Activated CD4-positive, alpha-beta memory T cell treated with anti-CD3 and anti-CD28 coated beads, Interleukin-2, amount 10 ng/mL, durations not matched to agents 7 days and 5 days (primary cell): ENCODE results near the gene EPHA3. TPM values are rescaled to one million over a fixed set of nuclear protein-coding genes. Genes with fewer than 3 reads are reported as not detected.

ENCODE experiments used
- CTCF ChIA-PET: fragments of 350-600 bp; sonication (Branson Sonifier 250); formaldehyde crosslinking; loops from one replicate; lab custom pipeline; 2021; ENCODE audit warnings: antibody characterized with exemption, inconsistent platforms; lab: Charles Lee
- POLR2A ChIA-PET: fragments of 350-600 bp; sonication (Branson Sonifier 250); formaldehyde crosslinking; loops from one replicate; lab custom pipeline; 2021; ENCODE audit warnings: antibody characterized with exemption; lab: Charles Lee
- DNase-seq: peaks from one replicate; pipeline ENCODE4 v3.0.0-alpha.2; 2020
- H3K27ac Mint-ChIP-seq: one replicate; pipeline ENCODE4 v1.8.0; 2021; ENCODE audit warnings: mild to moderate bottlenecking, mixed read lengths
- H3K27me3 Mint-ChIP-seq: one replicate; pipeline ENCODE4 v1.8.0; 2021; ENCODE audit warnings: mixed read lengths
- H3K36me3 Mint-ChIP-seq: one replicate; pipeline ENCODE4 v1.8.0; 2021; ENCODE audit warnings: low read depth, mixed read lengths
- H3K4me1 Mint-ChIP-seq: one replicate; pipeline ENCODE4 v1.8.0; 2021; ENCODE audit warnings: mixed read lengths
- H3K4me3 Mint-ChIP-seq: one replicate; pipeline ENCODE4 v1.8.0; 2021; ENCODE audit warnings: mild to moderate bottlenecking, mixed read lengths
- H3K9me3 Mint-ChIP-seq: one replicate; pipeline ENCODE4 v1.8.0; 2021; ENCODE audit warnings: mixed read lengths
- total RNA-seq, 2 experiments: library from RNA; stranded (reverse); gene quantifications; one replicate each; pipeline ENCODE4 v1.2.3, GENCODE V29; 2021

The EPHA3 gene
- total RNA-seq, 2 experiments from 2014 or later: 0.05 TPM; not detected in 1

DNA sequence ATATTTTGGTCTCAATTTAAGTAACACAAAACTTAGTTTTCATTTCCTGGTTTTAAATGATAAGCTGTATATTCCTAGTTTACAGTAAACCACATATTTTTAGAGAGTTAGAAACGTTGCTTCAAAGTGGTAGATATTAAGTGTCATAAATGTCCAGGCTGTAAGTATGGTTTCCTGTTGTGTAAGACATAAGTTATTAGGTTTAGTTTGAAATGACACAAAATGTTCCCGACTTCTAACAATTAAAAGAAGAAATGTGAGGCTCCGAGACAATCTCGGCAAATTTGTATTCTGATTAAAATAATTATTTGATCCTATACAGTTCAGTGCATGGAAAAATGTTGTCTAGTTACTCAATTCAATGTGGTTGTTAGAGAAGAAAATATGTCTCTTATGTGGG lies 387.3 kb downstream of the EPHA3 start:
- Mint-ChIP-seq H3K9me3 (peaks cover 6% of the 10 kb centered on the region), H3K27me3 (no peaks in the 10 kb centered on the region), H3K4me3 (no peak overlapping the region), H3K27ac (no peak overlapping the region), H3K36me3 (no peaks in the 10 kb centered on the region), H3K4me1 (no peaks in the 10 kb centered on the region)
- ChIA-PET CTCF (no interaction called here), POLR2A (no interaction called here)
- no peak for DNase-seq

DNA sequence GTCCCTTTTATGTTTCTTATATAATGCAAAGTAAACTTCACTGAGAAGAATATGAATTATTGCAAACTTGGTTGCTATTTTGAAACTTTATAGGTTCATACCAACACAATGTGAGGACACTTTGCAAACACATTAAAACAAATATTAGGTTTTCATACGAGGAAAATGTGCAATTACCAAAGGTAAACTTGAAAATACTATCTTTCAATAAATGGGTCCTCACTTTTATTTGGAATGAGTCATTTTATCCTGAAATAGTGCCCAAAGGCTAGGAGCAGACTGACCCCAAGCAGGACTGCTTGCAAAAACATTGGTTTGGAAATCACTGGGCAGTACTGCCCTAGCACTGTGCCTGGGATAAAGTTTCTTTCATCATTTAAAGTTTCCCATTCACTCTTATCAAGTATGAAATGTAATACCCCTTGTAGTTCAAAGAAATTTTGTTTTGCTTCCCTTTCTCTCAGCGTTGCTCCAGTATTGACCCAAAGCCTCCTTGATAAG lies 396.5 kb downstream of the EPHA3 start:
- ChIA-PET CTCF (no interaction called here), POLR2A (no interaction called here)
- H3K9me3 Mint-ChIP-seq: peaks cover 10% of the 10 kb centered on the region
- H3K4me1 Mint-ChIP-seq: no peaks in the 10 kb centered on the region
- H3K27me3 Mint-ChIP-seq: no peaks in the 10 kb centered on the region
- no peaks in the 10 kb centered on the region for H3K36me3 Mint-ChIP-seq
- no peak overlapping the region for H3K4me3 Mint-ChIP-seq
- DNase-seq: no peak
- no peak overlapping the region for H3K27ac Mint-ChIP-seq

DNA sequence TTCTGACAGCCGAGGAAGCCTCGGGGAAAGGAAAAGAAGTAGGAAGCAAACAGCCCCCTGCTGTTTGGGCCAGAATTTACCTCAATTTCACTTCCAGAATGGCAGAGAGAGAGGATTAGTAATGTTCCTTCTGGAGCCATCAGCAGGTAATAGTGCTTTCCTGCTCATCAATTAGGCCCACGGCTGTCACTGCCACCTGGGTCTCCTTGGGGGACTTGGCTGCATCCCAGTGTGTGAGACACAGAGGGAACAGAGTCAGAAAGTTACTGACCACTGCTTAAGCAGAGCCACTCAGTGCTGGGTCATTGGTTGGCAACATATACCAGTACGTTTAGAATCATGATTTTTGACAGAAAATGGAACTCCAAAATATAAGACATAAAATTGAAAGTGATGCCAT lies 397.0 kb downstream of the EPHA3 start:
- no peak for DNase-seq
- Mint-ChIP-seq H3K4me3 (no peak overlapping the region), H3K4me1 (no peaks in the 10 kb centered on the region), H3K9me3 (peaks cover 10% of the 10 kb centered on the region), H3K36me3 (no peaks in the 10 kb centered on the region), H3K27ac (no peak overlapping the region), H3K27me3 (no peaks in the 10 kb centered on the region)
- CTCF ChIA-PET: no interaction called here
- POLR2A ChIA-PET: no interaction called here

DNA sequence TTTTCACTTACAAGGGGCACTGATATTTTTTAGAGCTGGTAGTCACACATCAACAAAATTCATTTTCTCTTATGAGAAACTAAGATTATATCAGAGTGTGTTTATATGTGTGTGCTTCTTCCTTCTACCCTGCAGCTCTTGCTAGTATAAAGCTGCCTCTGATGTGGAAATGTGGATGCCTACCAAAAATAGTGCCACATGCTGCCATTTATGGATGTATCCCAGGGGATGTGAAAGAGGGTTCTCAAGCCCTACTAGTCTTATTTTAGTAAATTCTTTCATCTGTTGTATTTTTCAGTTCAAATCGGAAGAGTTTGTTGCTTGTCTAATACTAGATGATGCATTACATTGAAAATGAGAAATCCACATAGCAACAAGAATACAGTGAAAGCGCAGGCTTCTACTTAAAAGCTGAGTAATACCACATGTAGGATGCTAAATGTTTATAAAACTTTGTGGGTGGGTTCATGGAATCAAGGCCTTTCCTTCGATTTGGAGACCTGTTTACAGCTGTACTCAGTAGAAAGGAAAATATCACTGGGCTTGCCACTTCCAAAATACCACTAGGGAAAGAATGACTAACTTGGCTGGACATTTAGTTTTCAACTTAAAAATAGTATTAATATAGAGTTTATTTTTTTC lies 399.2 kb downstream of the EPHA3 start:
- Mint-ChIP-seq H3K36me3 (no peaks in the 10 kb centered on the region), H3K27me3 (no peaks in the 10 kb centered on the region), H3K9me3 (peaks cover 8% of the 10 kb centered on the region), H3K4me1 (no peaks in the 10 kb centered on the region), H3K4me3 (no peak overlapping the region), H3K27ac (no peak overlapping the region)
- POLR2A ChIA-PET: no interaction called here
- CTCF ChIA-PET: interaction anchor here (0.7 kb wide), 1 partner anchor 84 kb away, joined by 4 read pairs; no protein-coding TSS in a partner anchor
- DNase-seq: no peak

DNA sequence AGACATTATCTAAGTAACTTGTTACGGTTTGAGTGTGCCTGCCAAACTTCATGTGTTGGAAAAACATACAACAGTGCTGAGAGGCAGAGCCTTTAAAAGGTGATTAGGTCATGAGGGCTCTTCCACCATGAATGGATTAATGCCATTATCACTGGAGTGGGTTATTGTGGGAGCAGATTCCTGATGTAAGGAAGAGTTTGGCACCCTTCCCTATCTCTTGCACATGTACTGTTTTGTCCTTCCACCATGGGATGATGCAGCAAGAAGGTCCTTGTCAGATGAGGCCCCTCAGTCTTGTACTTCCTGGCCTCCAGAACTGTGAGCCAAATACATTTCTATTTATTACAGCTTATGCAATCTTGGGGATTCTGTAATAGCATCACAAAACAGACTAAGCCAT lies 413.9 kb downstream of the EPHA3 start:
- no peaks in the 10 kb centered on the region for H3K4me1 Mint-ChIP-seq
- CTCF ChIA-PET: no interaction called here
- H3K4me3 Mint-ChIP-seq: no peak overlapping the region
- peaks cover 6% of the 10 kb centered on the region for H3K9me3 Mint-ChIP-seq
- H3K27me3 Mint-ChIP-seq: no peaks in the 10 kb centered on the region
- H3K36me3 Mint-ChIP-seq: no peaks in the 10 kb centered on the region
- no peak for DNase-seq
- POLR2A ChIA-PET: no interaction called here
- no peak overlapping the region for H3K27ac Mint-ChIP-seq

DNA sequence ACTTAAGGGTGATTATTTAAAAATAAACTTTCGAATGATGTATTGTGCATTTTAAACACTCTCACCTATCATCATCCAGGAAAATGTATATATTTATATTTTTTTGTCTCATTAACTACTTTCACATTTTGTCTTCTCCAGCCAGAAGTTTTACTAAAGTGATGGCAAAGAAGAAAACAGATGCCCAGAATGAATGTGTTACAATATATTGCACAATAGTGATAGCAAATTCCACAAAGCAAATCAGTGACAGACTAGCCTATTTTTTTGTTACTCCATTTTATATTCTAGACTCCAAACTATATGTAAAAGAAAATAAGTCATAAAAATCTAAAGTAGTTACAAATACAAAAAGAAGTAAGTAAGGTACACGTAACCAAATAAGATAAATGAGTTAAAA lies 414.7 kb downstream of the EPHA3 start:
- Mint-ChIP-seq H3K4me1 (no peaks in the 10 kb centered on the region), H3K36me3 (no peaks in the 10 kb centered on the region), H3K9me3 (peaks cover 9% of the 10 kb centered on the region), H3K27me3 (no peaks in the 10 kb centered on the region), H3K27ac (no peak overlapping the region), H3K4me3 (no peak overlapping the region)
- no peak for DNase-seq
- ChIA-PET POLR2A (no interaction called here), CTCF (no interaction called here)

DNA sequence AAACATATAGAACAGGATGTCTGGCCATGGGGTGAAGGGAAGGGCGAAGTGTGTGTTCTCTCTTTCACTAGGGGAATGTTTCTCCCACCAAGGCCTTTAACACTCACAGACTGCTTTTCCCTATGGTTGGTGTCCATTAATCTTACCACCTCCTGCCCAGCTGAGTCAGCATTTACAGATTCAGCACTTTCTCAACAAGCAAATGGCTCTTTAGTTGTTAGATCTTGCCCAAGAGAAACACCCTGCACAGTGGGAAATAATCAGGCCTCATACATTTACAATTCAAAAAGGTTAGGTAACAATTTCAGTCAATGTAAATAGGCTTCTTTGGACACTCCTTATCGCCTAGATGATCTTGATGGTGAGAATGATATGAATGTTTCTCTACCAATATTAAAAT lies 418.2 kb downstream of the EPHA3 start:
- Mint-ChIP-seq H3K9me3 (peaks cover 12% of the 10 kb centered on the region), H3K27ac (no peak overlapping the region), H3K36me3 (no peaks in the 10 kb centered on the region), H3K4me1 (no peaks in the 10 kb centered on the region), H3K4me3 (no peak overlapping the region), H3K27me3 (no peaks in the 10 kb centered on the region)
- CTCF ChIA-PET: no interaction called here
- DNase-seq: no peak
- POLR2A ChIA-PET: no interaction called here

DNA sequence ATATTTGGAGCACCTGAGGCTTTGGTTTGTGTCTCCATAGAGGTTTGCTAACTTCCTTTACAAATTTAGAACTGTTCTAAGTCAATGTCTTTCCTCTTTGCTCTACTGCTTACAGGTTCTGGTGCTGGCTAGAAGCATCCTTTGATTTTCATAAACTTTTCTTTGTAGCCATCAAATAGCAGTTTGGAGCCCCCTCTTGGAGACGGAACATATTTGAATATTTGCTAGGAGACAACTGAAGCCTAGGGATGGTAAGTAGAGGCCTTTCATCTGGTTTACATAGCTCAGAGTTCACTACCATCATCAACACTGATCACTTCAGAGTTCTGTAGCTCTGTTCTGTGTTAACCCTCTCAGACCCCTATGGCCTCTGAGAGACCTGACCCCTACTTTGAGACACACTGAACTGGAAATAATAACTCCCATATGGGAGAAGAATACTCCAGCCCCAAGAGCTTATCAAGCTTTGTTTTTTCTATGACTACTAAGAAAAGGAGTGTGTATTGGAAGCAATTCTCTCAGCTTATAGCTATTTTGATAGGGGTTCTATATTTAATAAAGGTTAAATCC lies 420.4 kb downstream of the EPHA3 start:
- Mint-ChIP-seq H3K27ac (no peak overlapping the region), H3K4me1 (no peaks in the 10 kb centered on the region), H3K9me3 (peaks cover 12% of the 10 kb centered on the region), H3K36me3 (no peaks in the 10 kb centered on the region), H3K27me3 (no peaks in the 10 kb centered on the region), H3K4me3 (no peak overlapping the region)
- POLR2A ChIA-PET: no interaction called here
- CTCF ChIA-PET: no interaction called here
- DNase-seq: no peak
